ENCODE measurements around the gene TAS2R50.

DNA sequence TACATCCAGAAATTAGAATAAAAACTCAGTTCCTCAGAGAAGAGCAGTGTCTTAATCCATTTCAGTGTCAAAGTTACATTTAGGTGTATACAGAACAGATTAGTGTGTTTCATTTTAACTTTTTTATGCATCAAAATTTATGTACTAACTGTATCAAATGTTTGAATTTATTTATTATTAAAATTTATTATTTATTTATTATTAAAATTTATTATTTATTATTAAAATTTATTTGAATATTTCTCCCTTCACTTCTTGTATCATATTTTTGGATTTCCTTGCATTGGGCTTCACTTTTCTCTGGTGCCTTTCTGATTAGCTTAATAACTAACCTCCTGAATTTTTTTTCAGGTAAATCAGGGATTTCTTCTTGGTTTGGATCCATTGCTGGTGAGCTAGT, 45.3 kb downstream of the TAS2R50 start:
- TF ChIP-seq, protein P1, sequence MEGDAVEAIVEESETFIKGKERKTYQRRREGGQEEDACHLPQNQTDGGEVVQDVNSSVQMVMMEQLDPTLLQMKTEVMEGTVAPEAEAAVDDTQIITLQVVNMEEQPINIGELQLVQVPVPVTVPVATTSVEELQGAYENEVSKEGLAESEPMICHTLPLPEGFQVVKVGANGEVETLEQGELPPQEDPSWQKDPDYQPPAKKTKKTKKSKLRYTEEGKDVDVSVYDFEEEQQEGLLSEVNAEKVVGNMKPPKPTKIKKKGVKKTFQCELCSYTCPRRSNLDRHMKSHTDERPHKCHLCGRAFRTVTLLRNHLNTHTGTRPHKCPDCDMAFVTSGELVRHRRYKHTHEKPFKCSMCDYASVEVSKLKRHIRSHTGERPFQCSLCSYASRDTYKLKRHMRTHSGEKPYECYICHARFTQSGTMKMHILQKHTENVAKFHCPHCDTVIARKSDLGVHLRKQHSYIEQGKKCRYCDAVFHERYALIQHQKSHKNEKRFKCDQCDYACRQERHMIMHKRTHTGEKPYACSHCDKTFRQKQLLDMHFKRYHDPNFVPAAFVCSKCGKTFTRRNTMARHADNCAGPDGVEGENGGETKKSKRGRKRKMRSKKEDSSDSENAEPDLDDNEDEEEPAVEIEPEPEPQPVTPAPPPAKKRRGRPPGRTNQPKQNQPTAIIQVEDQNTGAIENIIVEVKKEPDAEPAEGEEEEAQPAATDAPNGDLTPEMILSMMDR (IDR thresholded peaks at IDR 0.05), result no peak
- TF ChIP-seq POLR2AphosphoS5 (IDR thresholded peaks at IDR 0.05; ENCODE audit: low read depth, low read length) (no peak), TCF7L2 (IDR thresholded peaks at IDR 0.05; ENCODE audit: low read depth, low read length) (no peak), SIN3A (IDR thresholded peaks at IDR 0.05; ENCODE audit: borderline replicate concordance, insufficient read depth, low read depth, low read length) (no peak)
- TF ChIP-seq, protein P2, sequence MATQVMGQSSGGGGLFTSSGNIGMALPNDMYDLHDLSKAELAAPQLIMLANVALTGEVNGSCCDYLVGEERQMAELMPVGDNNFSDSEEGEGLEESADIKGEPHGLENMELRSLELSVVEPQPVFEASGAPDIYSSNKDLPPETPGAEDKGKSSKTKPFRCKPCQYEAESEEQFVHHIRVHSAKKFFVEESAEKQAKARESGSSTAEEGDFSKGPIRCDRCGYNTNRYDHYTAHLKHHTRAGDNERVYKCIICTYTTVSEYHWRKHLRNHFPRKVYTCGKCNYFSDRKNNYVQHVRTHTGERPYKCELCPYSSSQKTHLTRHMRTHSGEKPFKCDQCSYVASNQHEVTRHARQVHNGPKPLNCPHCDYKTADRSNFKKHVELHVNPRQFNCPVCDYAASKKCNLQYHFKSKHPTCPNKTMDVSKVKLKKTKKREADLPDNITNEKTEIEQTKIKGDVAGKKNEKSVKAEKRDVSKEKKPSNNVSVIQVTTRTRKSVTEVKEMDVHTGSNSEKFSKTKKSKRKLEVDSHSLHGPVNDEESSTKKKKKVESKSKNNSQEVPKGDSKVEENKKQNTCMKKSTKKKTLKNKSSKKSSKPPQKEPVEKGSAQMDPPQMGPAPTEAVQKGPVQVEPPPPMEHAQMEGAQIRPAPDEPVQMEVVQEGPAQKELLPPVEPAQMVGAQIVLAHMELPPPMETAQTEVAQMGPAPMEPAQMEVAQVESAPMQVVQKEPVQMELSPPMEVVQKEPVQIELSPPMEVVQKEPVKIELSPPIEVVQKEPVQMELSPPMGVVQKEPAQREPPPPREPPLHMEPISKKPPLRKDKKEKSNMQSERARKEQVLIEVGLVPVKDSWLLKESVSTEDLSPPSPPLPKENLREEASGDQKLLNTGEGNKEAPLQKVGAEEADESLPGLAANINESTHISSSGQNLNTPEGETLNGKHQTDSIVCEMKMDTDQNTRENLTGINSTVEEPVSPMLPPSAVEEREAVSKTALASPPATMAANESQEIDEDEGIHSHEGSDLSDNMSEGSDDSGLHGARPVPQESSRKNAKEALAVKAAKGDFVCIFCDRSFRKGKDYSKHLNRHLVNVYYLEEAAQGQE (IDR thresholded peaks at IDR 0.05; ENCODE audit: insufficient read depth in 1 of 2, low read depth in 2 of 2, low read length in 1 of 2), result no peak
